ENCODE measurements around the gene PHLPP2. TPM values are rescaled to one million over a fixed set of nuclear protein-coding genes. Genes with fewer than 3 reads are reported as not detected.

The PHLPP2 gene
- total RNA-seq, 2 donors from 2014 or later, result 3.5 to 10.8 TPM

- peaks cover 62% of the 10 kb centered on the region for H3K36me3 ChIP-seq
- no peak overlapping the region for H3K27ac ChIP-seq
- no peaks in the 10 kb centered on the region for H3K4me1 ChIP-seq
- no peak overlapping the region for H3K4me3 ChIP-seq
- no peak for TF ChIP-seq CTCF (IDR thresholded peaks at IDR 0.05)
- H3K27me3 ChIP-seq, result no peaks in the 10 kb centered on the region
- DNase-seq (ENCODE audit: low spot score), result no peak
- no peaks in the 10 kb centered on the region for H3K9me3 ChIP-seq
These were observed 43.1 kb downstream of the PHLPP2 start for GRCh38 chr16:71681360-71681759.

- Histone ChIP-seq H3K4me3 (no peak overlapping the region), H3K27ac (no peak overlapping the region), H3K9me3 (no peaks in the 10 kb centered on the region), H3K27me3 (no peaks in the 10 kb centered on the region), H3K4me1 (no peaks in the 10 kb centered on the region), H3K36me3 (peaks cover 71% of the 10 kb centered on the region)
- DNase-seq (ENCODE audit: low spot score), result no peak
- no peak for TF ChIP-seq CTCF (IDR thresholded peaks at IDR 0.05)
These were observed 48.3 kb downstream of the PHLPP2 start for GRCh38 chr16:71676236-71676635.

DNA sequence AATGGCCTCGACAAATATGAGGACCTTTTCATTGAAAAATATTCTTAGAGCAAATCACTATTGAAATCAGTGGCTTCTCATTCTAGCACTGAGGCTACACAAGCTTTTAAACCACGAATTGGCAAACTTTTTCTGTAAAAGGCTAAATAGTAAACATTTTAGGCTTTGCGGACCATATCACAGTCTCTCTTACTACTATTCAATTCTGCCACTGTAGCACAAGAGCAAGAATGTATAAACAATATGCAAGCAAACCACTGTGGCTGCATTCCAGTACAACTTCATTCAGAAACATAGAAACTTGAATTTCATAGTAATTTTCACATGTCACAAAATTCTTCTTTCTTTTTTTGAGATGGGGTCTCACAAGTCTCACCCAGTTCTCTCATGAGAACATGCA is 49.1 kb downstream of the PHLPP2 start:
- DNase-seq (ENCODE audit: low spot score), result no peak
- no peaks in the 10 kb centered on the region for H3K9me3 ChIP-seq
- no peaks in the 10 kb centered on the region for H3K27me3 ChIP-seq
- H3K4me1 ChIP-seq, result no peaks in the 10 kb centered on the region
- H3K36me3 ChIP-seq, result peaks cover 64% of the 10 kb centered on the region
- H3K27ac ChIP-seq, result no peak overlapping the region
- no peak overlapping the region for H3K4me3 ChIP-seq
- no peak for TF ChIP-seq CTCF (IDR thresholded peaks at IDR 0.05)

DNA sequence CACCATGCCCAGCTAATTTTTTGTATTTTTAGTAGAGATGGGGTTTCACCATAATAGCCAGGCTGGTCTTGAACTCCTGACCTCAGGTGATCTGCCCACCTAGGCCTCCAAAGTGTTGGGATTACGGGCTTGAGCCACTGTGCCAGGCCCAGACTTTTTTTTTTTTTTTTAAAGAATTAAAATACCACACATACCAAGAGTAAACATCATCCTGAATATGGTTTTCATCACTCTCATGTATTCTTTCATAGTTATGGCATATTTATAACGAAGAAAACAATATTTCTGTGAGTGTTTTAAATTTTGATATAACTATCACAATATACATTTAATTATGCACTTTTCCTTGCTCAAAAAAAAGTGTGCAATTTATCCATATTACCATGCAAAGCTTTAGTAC is 50.3 kb downstream of the PHLPP2 start:
- Histone ChIP-seq H3K27ac (no peak overlapping the region), H3K4me1 (no peaks in the 10 kb centered on the region), H3K27me3 (no peaks in the 10 kb centered on the region), H3K4me3 (no peak overlapping the region), H3K9me3 (no peaks in the 10 kb centered on the region), H3K36me3 (peaks cover 64% of the 10 kb centered on the region)
- DNase-seq (ENCODE audit: low spot score), result no peak
- TF ChIP-seq CTCF (IDR thresholded peaks at IDR 0.05), result no peak

- H3K27me3 ChIP-seq, result no peaks in the 10 kb centered on the region
- no peaks in the 10 kb centered on the region for H3K9me3 ChIP-seq
- H3K36me3 ChIP-seq, result peaks cover 65% of the 10 kb centered on the region
- no peak for TF ChIP-seq CTCF (IDR thresholded peaks at IDR 0.05)
- no peak overlapping the region for H3K27ac ChIP-seq
- H3K4me3 ChIP-seq, result no peak overlapping the region
- no peaks in the 10 kb centered on the region for H3K4me1 ChIP-seq
- no peak for DNase-seq (ENCODE audit: low spot score)
These were observed 50.9 kb downstream of the PHLPP2 start for GRCh38 chr16:71673582-71673973.

DNA sequence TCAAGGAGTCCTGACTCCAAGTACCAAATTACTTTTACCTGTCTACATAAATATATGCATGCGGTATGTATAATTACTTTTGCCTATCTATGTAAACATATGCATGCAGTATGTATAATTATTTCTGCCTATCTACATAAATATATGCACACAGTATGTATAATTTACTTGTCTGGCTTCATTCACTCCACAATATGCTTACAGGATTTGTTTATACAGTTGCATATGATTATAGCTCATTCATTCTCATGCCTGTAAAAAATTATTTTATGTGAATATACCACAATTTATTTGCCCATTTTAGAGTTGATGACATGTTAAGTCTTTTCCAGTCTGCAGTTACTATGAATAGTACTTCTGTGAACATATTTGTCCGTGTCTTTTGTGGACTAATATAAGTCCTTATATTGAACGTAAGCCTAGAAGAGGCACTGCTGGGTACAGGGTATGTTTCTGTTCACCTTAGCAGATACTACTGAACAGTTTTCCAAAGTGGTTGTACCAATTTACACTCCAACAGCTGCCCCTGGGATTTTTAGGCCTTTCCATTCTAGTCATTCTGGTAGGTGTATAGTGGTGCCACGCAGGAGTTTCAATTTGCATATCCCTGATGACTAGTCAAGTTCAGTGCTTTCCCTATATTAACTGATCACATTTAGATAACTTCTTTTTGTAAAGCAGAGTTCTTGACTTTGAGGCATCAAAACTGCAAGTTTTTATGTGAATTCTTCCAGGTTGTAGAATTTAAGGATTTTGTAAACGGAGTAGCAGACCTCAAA is 51.5 kb downstream of the PHLPP2 start:
- DNase-seq (ENCODE audit: low spot score), result no peak
- H3K27ac ChIP-seq, result no peak overlapping the region
- no peaks in the 10 kb centered on the region for H3K4me1 ChIP-seq
- H3K36me3 ChIP-seq, result peaks cover 62% of the 10 kb centered on the region
- TF ChIP-seq CTCF (IDR thresholded peaks at IDR 0.05), result no peak
- H3K27me3 ChIP-seq, result no peaks in the 10 kb centered on the region
- no peaks in the 10 kb centered on the region for H3K9me3 ChIP-seq
- no peak overlapping the region for H3K4me3 ChIP-seq

Data from right atrium auricular region (tissue), 2 donors.